ENCODE data around the gene ELFN2.

ELFN2 gene

DNA sequence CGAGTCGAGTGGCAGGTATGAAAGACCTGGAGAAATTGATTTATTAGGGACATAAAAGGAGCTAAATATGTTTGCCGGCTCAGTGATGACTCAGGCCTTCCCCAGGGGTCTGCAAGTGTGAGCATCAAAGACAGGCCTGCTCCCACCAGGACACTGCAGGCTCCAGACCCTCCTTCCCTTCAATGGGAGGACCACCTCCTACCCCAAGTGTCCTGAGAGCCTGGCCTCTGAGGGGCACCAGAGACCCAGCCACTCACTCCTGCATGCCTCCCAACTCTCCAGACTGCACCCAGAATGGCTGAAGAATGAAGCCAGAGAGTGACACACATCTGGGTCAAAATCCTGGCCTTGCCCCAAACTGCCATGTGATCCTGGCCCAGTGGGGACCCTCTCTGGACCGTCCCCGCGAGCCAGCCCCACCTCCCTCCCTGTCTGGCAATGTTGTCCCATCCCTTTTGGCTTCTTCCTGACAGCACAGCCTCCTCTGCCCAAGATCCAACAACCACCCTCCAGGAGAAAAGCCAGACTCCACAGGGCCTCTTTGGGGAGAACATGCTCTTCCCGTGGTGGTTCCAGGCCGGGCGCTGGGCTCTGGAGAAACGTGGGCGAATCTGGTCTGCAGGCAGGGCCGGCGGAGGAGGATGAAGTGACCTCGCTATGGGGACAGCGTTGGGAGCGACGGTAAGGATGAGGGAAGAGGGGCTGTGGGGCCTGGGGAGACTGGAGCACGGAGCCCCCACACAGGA is 108.7 kb downstream of the ELFN2 start:
- no peak for DNase-seq (ENCODE audit: low read depth in 2 of 3, low spot score in 2 of 3)
